WTC11 (cell line): Measurements from ENCODE around the gene SPATA2. TPM values are rescaled to one million over a fixed set of nuclear protein-coding genes. Genes with fewer than 3 reads are reported as not detected.
A peak's percentile ranks its signal among the peaks of the same experiment; 100 is the strongest.

Source experiments
- ATAC-seq: fragments of 200-7000 bp; cut with Tn5 transposase; 2 replicates; pipeline ENCODE4 v1.10.0; 2021; ENCODE audit warnings: mild to moderate bottlenecking, moderate library complexity
- Bru-seq: library from RNA; stranded (reverse); fragments of 400-500 nt; gene quantifications from one replicate; lab custom pipeline; 2021; lab: Mats Ljungman, UMichigan
- CTCF ChIA-PET: fragments of 300-600 bp; sonication (Branson Sonifier 250); formaldehyde crosslinking; loops from one replicate; lab custom pipeline; 2021; ENCODE audit warnings: antibody characterized with exemption; lab: Charles Lee
- POLR2A ChIA-PET: fragments of 350-600 bp; sonication (Branson Sonifier 250); formaldehyde crosslinking; loops from one replicate; lab custom pipeline; 2021; ENCODE audit warnings: antibody characterized with exemption; lab: Charles Lee
- DNase-seq: peaks from one replicate; pipeline ENCODE4 v3.0.0; 2021; ENCODE audit warnings: low spot score
- H3K27ac Mint-ChIP-seq: 2 replicates; pipeline ENCODE4 v1.8.0; 2021; ENCODE audit warnings: mixed read lengths
- H3K27me3 Mint-ChIP-seq: 2 replicates; pipeline ENCODE4 v1.8.0; 2021; ENCODE audit warnings: low read depth, mild to moderate bottlenecking, moderate library complexity, mixed read lengths
- H3K36me3 Mint-ChIP-seq: 2 replicates; pipeline ENCODE4 v1.8.0; 2021; ENCODE audit warnings: mixed read lengths
- H3K4me1 Mint-ChIP-seq: 2 replicates; pipeline ENCODE4 v1.8.0; 2022; ENCODE audit warnings: mixed read lengths
- H3K4me3 Mint-ChIP-seq: 2 replicates; pipeline ENCODE4 v1.8.0; 2021; ENCODE audit warnings: mild to moderate bottlenecking, moderate library complexity, mixed read lengths
- H3K9me3 Mint-ChIP-seq: 2 replicates; pipeline ENCODE4 v1.8.0; 2021; ENCODE audit warnings: mixed read lengths
- AFF4 ChIP-seq: sonication (generic); formaldehyde crosslinking; IDR thresholded peaks from 2 replicates; pipeline ENCODE4 v1.8.1; 2023; ENCODE audit warnings: mild to moderate bottlenecking, missing genetic modification reagents, borderline replicate concordance
- ATF1 ChIP-seq: sonication (generic); formaldehyde crosslinking; IDR thresholded peaks from 2 replicates; pipeline ENCODE4 v1.8.1; 2023; ENCODE audit warnings: mild to moderate bottlenecking, moderate library complexity, missing genetic modification reagents
- ATF2 ChIP-seq: sonication (generic); formaldehyde crosslinking; IDR thresholded peaks from 2 replicates; pipeline ENCODE4 v1.8.1; 2022; ENCODE audit warnings: low read depth, missing genetic modification reagents, borderline replicate concordance
- CREB1 ChIP-seq: sonication (generic); formaldehyde crosslinking; IDR thresholded peaks from 2 replicates; pipeline ENCODE4 v1.8.0; 2023; ENCODE audit warnings: mild to moderate bottlenecking, missing genetic modification reagents
- CREM ChIP-seq: sonication (generic); formaldehyde crosslinking; IDR thresholded peaks from 2 replicates; pipeline ENCODE4 v1.8.1; 2022; ENCODE audit warnings: mild to moderate bottlenecking, missing genetic modification reagents, moderate library complexity
- CTCF ChIP-seq: fragments of 200-600 bp; IDR thresholded peaks from 2 replicates; pipeline ENCODE4 v1.8.0; 2022; ENCODE audit warnings: antibody characterized with exemption
- ELF4 ChIP-seq: sonication (generic); formaldehyde crosslinking; IDR thresholded peaks from 2 replicates; pipeline ENCODE4 v1.8.1; 2022; ENCODE audit warnings: low read depth, mild to moderate bottlenecking, moderate library complexity, missing genetic modification reagents
- EMX1 ChIP-seq: fragments of 250-450 bp; sonication (Bioruptor Pico); IDR thresholded peaks from 2 replicates; pipeline ENCODE4 v1.8.0; 2021; ENCODE audit warnings: mild to moderate bottlenecking
- FOXK1 ChIP-seq: sonication (generic); formaldehyde crosslinking; IDR thresholded peaks from 2 replicates; pipeline ENCODE4 v1.8.0; 2022; ENCODE audit warnings: mild to moderate bottlenecking, moderate library complexity, missing genetic modification reagents
- FOXP1 ChIP-seq: sonication (generic); formaldehyde crosslinking; IDR thresholded peaks from 2 replicates; pipeline ENCODE4 v1.8.0; 2022; ENCODE audit warnings: missing genetic modification reagents, mild to moderate bottlenecking, moderate library complexity, borderline replicate concordance
- HMGXB4 ChIP-seq: sonication (generic); formaldehyde crosslinking; IDR thresholded peaks from 2 replicates; pipeline ENCODE4 v1.8.1; 2023; ENCODE audit warnings: mild to moderate bottlenecking, moderate library complexity, missing genetic modification reagents
- PRRX2 ChIP-seq: fragments of 250-450 bp; sonication (Bioruptor Pico); IDR thresholded peaks from 2 replicates; pipeline ENCODE4 v1.8.0; 2021; ENCODE audit warnings: mild to moderate bottlenecking
- STAT6 ChIP-seq: sonication (generic); formaldehyde crosslinking; conservative IDR thresholded peaks from 2 replicates; pipeline ENCODE4 v1.8.1; 2023; ENCODE audit warnings: mild to moderate bottlenecking, low read depth, missing genetic modification reagents, moderate library complexity
- ZNF232 ChIP-seq: sonication (generic); formaldehyde crosslinking; IDR thresholded peaks from 2 replicates; pipeline ENCODE4 v1.8.0; 2022; ENCODE audit warnings: mild to moderate bottlenecking, missing genetic modification reagents
- ZNF281 ChIP-seq: sonication (generic); formaldehyde crosslinking; IDR thresholded peaks from 2 replicates; pipeline ENCODE4 v1.8.0; 2023; ENCODE audit warnings: mild to moderate bottlenecking, missing genetic modification reagents
- ZNF317 ChIP-seq: sonication (generic); formaldehyde crosslinking; IDR thresholded peaks from 2 replicates; pipeline ENCODE4 v1.8.1; 2023; ENCODE audit warnings: low read depth, mild to moderate bottlenecking, moderate library complexity, missing genetic modification reagents, borderline replicate concordance
- ZNF425 ChIP-seq: fragments of 250-450 bp; sonication (Bioruptor Pico); conservative IDR thresholded peaks from 2 replicates; pipeline ENCODE4 v1.9.0; 2021; ENCODE audit warnings: mild to moderate bottlenecking
- long read RNA-seq, 3 experiments: library from RNA in 1 of 3; library from capped mRNA in 1 of 3; library from polyadenylated mRNA in 1 of 3; unstranded in 2 of 3; stranded (forward) in 1 of 3; transcript quantifications; one replicate each; pipeline ENCODE4 v2.0.0, GENCODE V29; 2021
- total RNA-seq: library from RNA; stranded (reverse); gene quantifications from 3 replicates; pipeline ENCODE4 v1.2.3, GENCODE V29; 2021

Gene SPATA2
- total RNA-seq = 10.1 to 11.3 TPM (median 11.3 TPM) in 3 replicates
- Bru-seq, nascent RNA = percentile 75 among the genes with signal in this experiment
- long read RNA-seq, experiment 1, full-length matches to known transcripts = 40 of 52 reads
- long read RNA-seq, experiment 1, partial matches to known transcripts = 3 of 52 reads
- long read RNA-seq, experiment 1, other reads (novel, unspliced or antisense) = 9 of 52 reads
- long read RNA-seq, experiment 2, full-length matches to known transcripts = 11 of 22 reads
- long read RNA-seq, experiment 2, partial matches to known transcripts = 3 of 22 reads
- long read RNA-seq, experiment 2, other reads (novel, unspliced or antisense) = 8 of 22 reads
- long read RNA-seq, experiment 3, partial matches to known transcripts = 0 of 1 reads
- long read RNA-seq, experiment 3, other reads (novel, unspliced or antisense) = 1 of 1 reads

- Mint-ChIP-seq H3K4me3 (peak within 1 kb of the TSS; percentile 98), H3K27me3 (peaks cover 6% of the 10 kb centered on the region; the same call in 1 of the 2 replicates), H3K9me3 (no peaks in the 10 kb centered on the region), H3K36me3 (no peaks in the 10 kb centered on the region), H3K27ac (peak within 1 kb of the TSS; percentile 100), H3K4me1 (peaks cover 19% of the 10 kb centered on the region)
- POLR2A ChIA-PET = interaction anchor here (0.7 to 1.3 kb wide), 2 partner anchors 23 to 170 kb away, joined by 3 to 7 read pairs; no protein-coding TSS in a partner anchor
- DNase-seq (peak; percentile 93), ATAC-seq (peak; percentile 86)
- CTCF ChIA-PET = interaction anchor here (0.7 to 1.8 kb wide), 7 partner anchors 12 to 307 kb away, joined by 3 to 9 read pairs (median 3); partner anchors contain the start of gene SLC9A8
- TF ChIP-seq ZNF317 (CRISPR knock-in tag) (no peak), FOXK1 (CRISPR knock-in tag) (no peak), HMGXB4 (CRISPR knock-in tag) (peak; percentile 62; the same call in 1 of the 2 replicates), PRRX2 (CRISPR knock-in tag) (peak; percentile 42; the same call in 1 of the 2 replicates), ATF2 (CRISPR knock-in tag) (no peak), AFF4 (CRISPR knock-in tag) (no peak), CTCF (no peak), ZNF232 (CRISPR knock-in tag) (no peak), EMX1 (no peak), ZNF425 (no peak), ATF1 (no peak), ZNF281 (no peak; the same call in 1 of the 2 replicates), FOXP1 (no peak), CREM (CRISPR knock-in tag) (peak; percentile 98), ELF4 (CRISPR knock-in tag) (no peak), STAT6 (CRISPR knock-in tag) (no peak), CREB1 (peak; percentile 79; the same call in 1 of the 2 replicates)
Measured at GRCh38 chr20:49915380-49916145, at the start of gene SPATA2. Gene SPATA2, minus strand, starts transcription at chr20:49915529. Its CDS starts 7,039 bp downstream, at chr20:49908490.
